Neural cell (in vitro differentiated cells): ENCODE results near the gene DPP7. TPM values are rescaled to one million over a fixed set of nuclear protein-coding genes. Genes with fewer than 3 reads are reported as not detected.
A peak's percentile ranks its signal among the peaks of the same experiment; 100 is the strongest.

Source experiments
- H2AFZ ChIP-seq: fragments of 200-600, 300-800 bp; sonication (generic), shearing (Covaris generic); 2 replicates; pipeline ENCODE4 v1.6.0; 2014; ENCODE audit warnings: low read depth, mild to moderate bottlenecking, antibody characterized with exemption, low read length, moderate library complexity
- H3F3A ChIP-seq: fragments of 200-600 bp; shearing (Covaris generic); 2 replicates; pipeline ENCODE4 v1.6.1; 2016; ENCODE audit warnings: mild to moderate bottlenecking, moderate library complexity, mixed read lengths, antibody characterized with exemption, low read length; ENCODE audit not compliant: insufficient read depth, poor library complexity, severe bottlenecking
- H3K27ac ChIP-seq: fragments of 200-600, 300-800 bp; sonication (generic), shearing (Covaris generic); 2 replicates; pipeline ENCODE4 v1.5.1; 2014; ENCODE audit warnings: mild to moderate bottlenecking, low read length, moderate library complexity
- H3K27me3 ChIP-seq: fragments of 300-800, 200-600 bp; sonication (generic), shearing (Covaris generic); 2 replicates; pipeline ENCODE4 v1.6.0; 2014; ENCODE audit warnings: mild to moderate bottlenecking, low read depth, low read length, moderate library complexity; ENCODE audit not compliant: insufficient read depth
- H3K36me3 ChIP-seq: fragments of 300-800, 200-600 bp; sonication (generic), shearing (Covaris generic); 2 replicates; pipeline ENCODE4 v1.5.1; 2014; ENCODE audit warnings: mild to moderate bottlenecking, antibody characterized with exemption, low read length, moderate library complexity; ENCODE audit not compliant: insufficient read depth
- H3K4me2 ChIP-seq: fragments of 300-800, 200-600 bp; sonication (generic), shearing (Covaris generic); 2 replicates; pipeline ENCODE4 v1.6.0; 2014; ENCODE audit warnings: mild to moderate bottlenecking, low read length
- H3K4me3 ChIP-seq: fragments of 300-800, 200-600 bp; sonication (generic), shearing (Covaris generic); 2 replicates; pipeline ENCODE4 v1.5.1; 2014; ENCODE audit warnings: mild to moderate bottlenecking, low read length, moderate library complexity
- H3K79me2 ChIP-seq: fragments of 200-600 bp; shearing (Covaris generic); replicated peaks from 2 replicates; pipeline ENCODE4 v1.6.0; 2014; ENCODE audit warnings: mild to moderate bottlenecking, low read length, moderate library complexity; ENCODE audit not compliant: insufficient read depth
- H3K9ac ChIP-seq: fragments of 300-800, 200-600 bp; sonication (generic), shearing (Covaris generic); 2 replicates; pipeline ENCODE4 v1.6.1; 2016; ENCODE audit warnings: mild to moderate bottlenecking, low read length, mixed read lengths
- H3K9me2 ChIP-seq: fragments of 200-600 bp; shearing (Covaris generic); 2 replicates; pipeline ENCODE4 v1.6.1; 2016; ENCODE audit warnings: mild to moderate bottlenecking, low read length, mixed read lengths; ENCODE audit not compliant: insufficient read depth
- H3K9me3 ChIP-seq: fragments of 200-600, 300-800 bp; sonication (generic), shearing (Covaris generic); 2 replicates; pipeline ENCODE4 v1.6.1; 2016; ENCODE audit warnings: mild to moderate bottlenecking, mixed run types, low read length, moderate library complexity, mixed read lengths
- H4K20me1 ChIP-seq: fragments of 200-600 bp; shearing (Covaris generic); 2 replicates; pipeline ENCODE4 v1.6.1; 2016; ENCODE audit warnings: mild to moderate bottlenecking, mixed run types; ENCODE audit not compliant: insufficient read depth
- CTCF ChIP-seq: fragments of 450-650 bp; IDR thresholded peaks from 2 replicates; pipeline ENCODE4 v1.5.1; 2014; ENCODE audit warnings: antibody characterized with exemption, mild to moderate bottlenecking, moderate library complexity; ENCODE audit not compliant: poor library complexity, severe bottlenecking
- EP300 ChIP-seq: fragments of 450-650 bp; conservative IDR thresholded peaks from 2 replicates; pipeline ENCODE4 v1.6.1; 2014; ENCODE audit warnings: antibody characterized with exemption, mild to moderate bottlenecking, moderate library complexity; ENCODE audit not compliant: poor library complexity, severe bottlenecking
- EZH2 ChIP-seq: fragments of 200-600, 300-800 bp; shearing (Covaris generic), sonication (generic); IDR thresholded peaks from 2 replicates; pipeline ENCODE4 v1.6.1; 2014; ENCODE audit warnings: antibody characterized with exemption, low read length, borderline replicate concordance, mild to moderate bottlenecking; ENCODE audit not compliant: insufficient read depth, poor library complexity, severe bottlenecking
- MXI1 ChIP-seq: fragments of 450-650 bp; conservative IDR thresholded peaks from 2 replicates; pipeline ENCODE4 v1.6.1; 2014; ENCODE audit warnings: antibody characterized with exemption, mild to moderate bottlenecking; ENCODE audit not compliant: poor library complexity, severe bottlenecking
- POLR2AphosphoS5 ChIP-seq: IDR thresholded peaks from 2 replicates; pipeline ENCODE4 v1.6.1; 2012
- RAD21 ChIP-seq: fragments of 450-650 bp; conservative IDR thresholded peaks from 2 replicates; pipeline ENCODE4 v1.6.1; 2014; ENCODE audit warnings: antibody characterized with exemption, mild to moderate bottlenecking, moderate library complexity
- REST ChIP-seq: IDR thresholded peaks from 2 replicates; pipeline ENCODE4 v1.6.1; 2012; ENCODE audit warnings: borderline replicate concordance
- SMC3 ChIP-seq: fragments of 450-650 bp; conservative IDR thresholded peaks from 2 replicates; pipeline ENCODE4 v1.6.1; 2014; ENCODE audit warnings: antibody characterized with exemption, mild to moderate bottlenecking, moderate library complexity; ENCODE audit not compliant: poor library complexity
- TAF1 ChIP-seq: IDR thresholded peaks from 2 replicates; pipeline ENCODE4 v1.6.1; 2012; ENCODE audit warnings: low read depth
- polyA plus RNA-seq: library from polyadenylated mRNA; depleted of rRNA; stranded (reverse); fragments of >200 nt; gene quantifications from 2 replicates; pipeline ENCODE4 v1.2.3, GENCODE V29; 2014

DPP7 gene
- polyA plus RNA-seq, 1 donor from 2014 or later: 23.3 TPM

GRCh38 chr9:137089232-137089947, 25.1 kb downstream of the DPP7 start:
- no peak overlapping the region for H3K27ac ChIP-seq
- H3F3A ChIP-seq: no peaks in the 10 kb centered on the region
- H3K79me2 ChIP-seq: peaks cover 3% of the 10 kb centered on the region
- no peak for TF ChIP-seq EZH2
- no peaks in the 10 kb centered on the region for H3K9me2 ChIP-seq
- H3K36me3 ChIP-seq: no peaks in the 10 kb centered on the region
- H3K4me2 ChIP-seq: no peak overlapping the region
- no peak overlapping the region for H3K9ac ChIP-seq
- no peak overlapping the region for H3K4me3 ChIP-seq
- peaks cover 7% of the 10 kb centered on the region for H3K27me3 ChIP-seq
- no peaks in the 10 kb centered on the region for H3K9me3 ChIP-seq
- H4K20me1 ChIP-seq: no peaks in the 10 kb centered on the region
- no peak overlapping the region for H2AFZ ChIP-seq

- peak overlapping the region; percentile 81 for H3K9ac ChIP-seq
- no peaks in the 10 kb centered on the region for H3K36me3 ChIP-seq
- no peaks in the 10 kb centered on the region for H4K20me1 ChIP-seq
- no peaks in the 10 kb centered on the region for H3F3A ChIP-seq
- H3K4me3 ChIP-seq: peak overlapping the region; percentile 79
- H3K79me2 ChIP-seq: peaks cover 3% of the 10 kb centered on the region
- no peaks in the 10 kb centered on the region for H3K9me3 ChIP-seq
- H3K27me3 ChIP-seq: peaks cover 7% of the 10 kb centered on the region
- TF ChIP-seq CTCF (no peak), MXI1 (no peak), TAF1 (no peak), POLR2AphosphoS5 (no peak), EP300 (no peak), REST (no peak), EZH2 (no peak), SMC3 (no peak), RAD21 (no peak)
- H2AFZ ChIP-seq: no peak overlapping the region
- peak overlapping the region; percentile 70 for H3K4me2 ChIP-seq
- no peak overlapping the region for H3K27ac ChIP-seq
- no peaks in the 10 kb centered on the region for H3K9me2 ChIP-seq
Measured at GRCh38 chr9:137088121-137088520, 26.4 kb downstream of the DPP7 start.
